ENCODE data around the gene NPAS2. TPM values are rescaled to one million over a fixed set of nuclear protein-coding genes. Genes with fewer than 3 reads are reported as not detected.

Gene NPAS2
- total and polyA plus RNA-seq, 4 donors: 5.9 to 17.1 (median 10.4) TPM

GRCh38 chr2:100852999-100853908 lies 33.3 kb downstream of the NPAS2 start:
- H3K9ac ChIP-seq (ENCODE audit: insufficient read depth in 1 of 2, low read length in 2 of 2): no peak overlapping the region
- TF ChIP-seq CTCF (IDR thresholded peaks at IDR 0.05; ENCODE audit: control extremely low read depth, extremely low read depth): no peak
- no peak overlapping the region for H3K27ac ChIP-seq (ENCODE audit: low read depth in 1 of 2, low read length in 1 of 2)
- peaks cover 0 to 25% (median 3%) of the 10 kb centered on the region in 5 donors for H3K4me1 ChIP-seq (ENCODE audit: control insufficient read depth in 5 of 5, insufficient read depth in 5 of 5, low read length in 5 of 5)
- H3K4me3 ChIP-seq: no peak overlapping the region
- H3K9me3 ChIP-seq (ENCODE audit: control insufficient read depth in 4 of 4, insufficient read depth in 3 of 4, low read length in 3 of 4): no peaks in the 10 kb centered on the region
- 83 to 86% methylated on average over 14 of the region's 14 CpGs for WGBS, 2 donors
- H3K27me3 ChIP-seq (ENCODE audit: control insufficient read depth in 3 of 3, insufficient read depth in 3 of 3, low read length in 2 of 3): no peaks in the 10 kb centered on the region
- no peak for DNase-seq
- no peak for ATAC-seq (ENCODE audit: insufficient read depth, low FRiP score)
- no peaks in the 10 kb centered on the region for H3K36me3 ChIP-seq (ENCODE audit: control insufficient read depth in 4 of 4, insufficient read depth in 4 of 4, low read length in 4 of 4)

GRCh38 chr2:100853909-100854810 lies 34.2 kb downstream of the NPAS2 start:
- no peak overlapping the region for H3K9ac ChIP-seq (ENCODE audit: insufficient read depth in 1 of 2, low read length in 2 of 2)
- no peaks in the 10 kb centered on the region for H3K36me3 ChIP-seq (ENCODE audit: control insufficient read depth in 4 of 4, insufficient read depth in 4 of 4, low read length in 4 of 4)
- no peaks in the 10 kb centered on the region for H3K9me3 ChIP-seq (ENCODE audit: control insufficient read depth in 4 of 4, insufficient read depth in 3 of 4, low read length in 3 of 4)
- no peak for TF ChIP-seq CTCF (IDR thresholded peaks at IDR 0.05; ENCODE audit: control extremely low read depth, extremely low read depth)
- whole genome bisulfite sequencing, 2 donors: 76 to 90% methylated on average over 10 of the region's 10 CpGs
- H3K27me3 ChIP-seq (ENCODE audit: control insufficient read depth in 3 of 3, insufficient read depth in 3 of 3, low read length in 2 of 3): no peaks in the 10 kb centered on the region
- no peak overlapping the region for H3K4me3 ChIP-seq
- DNase-seq (no peak), ATAC-seq (ENCODE audit: insufficient read depth, low FRiP score) (peak; percentile 66)
- H3K27ac ChIP-seq (ENCODE audit: low read depth in 1 of 2, low read length in 1 of 2): no peak overlapping the region
- H3K4me1 ChIP-seq (ENCODE audit: control insufficient read depth in 5 of 5, insufficient read depth in 5 of 5, low read length in 5 of 5): peaks cover 0 to 28% (median 3%) of the 10 kb centered on the region in 5 donors

- 96% methylated on average over 7 of the region's 7 CpGs for WGBS, 2 donors
- no peak for ATAC-seq (ENCODE audit: insufficient read depth, low FRiP score)
- no peak for TF ChIP-seq CTCF (IDR thresholded peaks at IDR 0.05; ENCODE audit: control extremely low read depth, extremely low read depth)
These were observed 35.1 kb downstream of the NPAS2 start for GRCh38 chr2:100855084-100855483.

More at GRCh38 chr2:100855084-100855483, 35.1 kb downstream of the NPAS2 start:
- no peak for DNase-seq
- Histone ChIP-seq H3K9me3 (ENCODE audit: control insufficient read depth in 4 of 4, insufficient read depth in 3 of 4, low read length in 3 of 4) (no peaks in the 10 kb centered on the region), H3K4me1 (ENCODE audit: control insufficient read depth in 5 of 5, insufficient read depth in 5 of 5, low read length in 5 of 5) (peaks cover 0 to 25% (median 3%) of the 10 kb centered on the region in 5 donors), H3K4me3 (no peak overlapping the region), H3K9ac (ENCODE audit: insufficient read depth in 1 of 2, low read length in 2 of 2) (no peak overlapping the region), H3K27ac (ENCODE audit: low read depth in 1 of 2, low read length in 1 of 2) (no peak overlapping the region), H3K36me3 (ENCODE audit: control insufficient read depth in 4 of 4, insufficient read depth in 4 of 4, low read length in 4 of 4) (no peaks in the 10 kb centered on the region), H3K27me3 (ENCODE audit: control insufficient read depth in 3 of 3, insufficient read depth in 3 of 3, low read length in 2 of 3) (no peaks in the 10 kb centered on the region)
